Measurements from ENCODE around the gene FRYL.
A peak's percentile ranks its signal among the peaks of the same experiment; 100 is the strongest.

FRYL gene

DNA sequence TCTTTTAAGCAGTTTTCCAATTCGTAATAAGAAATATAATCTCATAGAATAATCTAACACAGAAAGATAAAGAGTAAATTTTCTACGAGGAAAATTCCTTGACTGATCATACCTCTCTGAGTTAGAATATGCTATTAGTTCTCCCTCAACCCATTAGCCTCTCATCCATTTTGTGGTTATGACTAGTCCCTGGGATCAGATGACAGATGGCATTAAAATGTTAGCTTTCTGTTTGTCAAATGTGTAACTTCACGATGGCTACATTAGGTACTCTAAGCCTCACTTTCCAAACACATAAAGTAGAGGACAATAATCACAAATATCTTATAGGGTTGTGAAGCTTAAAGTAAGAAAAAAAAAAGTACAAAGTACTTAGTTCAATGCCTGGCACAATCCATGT is 177.9 kb downstream of the FRYL start:
- WGBS (ENCODE audit: extremely low coverage, insufficient coverage, insufficient read length), result no CpG with 5 or more reads among the region's 3 CpGs
- H3K79me1 ChIP-seq (ENCODE audit: low read length), result no peaks in the 10 kb centered on the region
- no peak overlapping the region for H2AK5ac ChIP-seq (ENCODE audit: low read length)

DNA sequence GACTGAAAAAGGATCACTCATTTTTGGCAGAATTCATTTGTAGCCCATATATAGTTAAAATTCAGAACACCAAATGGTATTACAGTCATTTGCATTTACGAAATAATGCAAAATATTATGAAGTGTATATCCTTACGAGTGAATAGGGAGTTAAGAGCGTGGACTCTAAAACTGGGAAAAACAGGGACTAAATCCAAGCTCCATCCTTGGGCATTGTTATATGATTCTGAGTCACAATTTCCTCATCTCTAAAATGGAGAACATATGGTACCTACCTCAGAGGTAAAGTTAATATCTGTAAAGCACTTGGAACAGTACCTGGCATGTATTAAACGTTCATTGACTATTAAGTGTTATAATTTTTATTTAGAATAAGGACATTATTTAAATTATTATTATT is 183.7 kb downstream of the FRYL start:
- Histone ChIP-seq H3K9me3 (ENCODE audit: insufficient read depth, low read depth, low read length) (no peaks in the 10 kb centered on the region), H4K12ac (ENCODE audit: low read depth, low read length) (no peak overlapping the region), H2BK120ac (ENCODE audit: insufficient read depth, low read length, poor library complexity) (no peak overlapping the region), H3K4me1 (ENCODE audit: control insufficient read depth in 1 of 2, insufficient read depth in 2 of 2, low read length in 2 of 2) (no peaks in the 10 kb centered on the region), H2AFZ (ENCODE audit: insufficient read depth, low read length, poor library complexity) (no peak overlapping the region), H3K18ac (ENCODE audit: low read length) (no peak overlapping the region), H3K4me2 (ENCODE audit: low read length) (no peak overlapping the region), H4K8ac (ENCODE audit: low read depth, low read length) (no peak overlapping the region), H3K9ac (ENCODE audit: low read length) (no peak overlapping the region), H3K4ac (ENCODE audit: low read depth, low read length) (no peak overlapping the region), H4K91ac (ENCODE audit: low read depth, low read length) (no peak overlapping the region), H2BK5ac (ENCODE audit: low read depth, low read length, poor library complexity) (no peak overlapping the region), H3K79me1 (ENCODE audit: low read length) (no peaks in the 10 kb centered on the region), H3K14ac (ENCODE audit: low read length) (no peak overlapping the region), H3K27me3 (ENCODE audit: insufficient read depth, low read length) (no peaks in the 10 kb centered on the region), H2BK12ac (ENCODE audit: low read length) (no peak overlapping the region), H3K23ac (ENCODE audit: low read length) (no peak overlapping the region), H3K79me2 (ENCODE audit: control insufficient read depth, insufficient read depth, low read length, poor library complexity) (no peaks in the 10 kb centered on the region), H3K36me3 (ENCODE audit: control insufficient read depth in 1 of 2, insufficient read depth in 2 of 2, low read length in 2 of 2) (peaks cover 0 to 2% of the 10 kb centered on the region in 2 experiments), H3K4me3 (ENCODE audit: low read depth, low read length) (no peak overlapping the region), H3K27ac (ENCODE audit: low read depth, low read length) (no peak overlapping the region), H2AK5ac (ENCODE audit: low read length) (no peak overlapping the region)
- no peak for DNase-seq
- WGBS (ENCODE audit: extremely low coverage, insufficient coverage, insufficient read length), result no CpG with 5 or more reads among the region's 4 CpGs

More for the DNA sequence above, 177.9 kb downstream of the FRYL start:
- no peak overlapping the region for H2AFZ ChIP-seq (ENCODE audit: insufficient read depth, low read length, poor library complexity)
- no peak overlapping the region for H3K27ac ChIP-seq (ENCODE audit: low read depth, low read length)
- H3K36me3 ChIP-seq (ENCODE audit: control insufficient read depth in 1 of 2, insufficient read depth in 2 of 2, low read length in 2 of 2), result peaks cover 0 to 2% of the 10 kb centered on the region in 2 experiments
- H3K14ac ChIP-seq (ENCODE audit: low read length), result no peak overlapping the region
- no peak overlapping the region for H2BK5ac ChIP-seq (ENCODE audit: low read depth, low read length, poor library complexity)
- H4K91ac ChIP-seq (ENCODE audit: low read depth, low read length), result no peak overlapping the region
- H3K9me3 ChIP-seq (ENCODE audit: insufficient read depth, low read depth, low read length), result no peaks in the 10 kb centered on the region
- H3K4me1 ChIP-seq (ENCODE audit: control insufficient read depth in 1 of 2, insufficient read depth in 2 of 2, low read length in 2 of 2), result no peaks in the 10 kb centered on the region
- H3K4me3 ChIP-seq (ENCODE audit: low read depth, low read length), result no peak overlapping the region
- peak in 1 of 2 donors; percentile 62 for DNase-seq
- H3K4ac ChIP-seq (ENCODE audit: low read depth, low read length), result no peak overlapping the region
- H3K23ac ChIP-seq (ENCODE audit: low read length), result no peak overlapping the region
- H4K12ac ChIP-seq (ENCODE audit: low read depth, low read length), result no peak overlapping the region
- H3K79me2 ChIP-seq (ENCODE audit: control insufficient read depth, insufficient read depth, low read length, poor library complexity), result no peaks in the 10 kb centered on the region
- no peak overlapping the region for H3K9ac ChIP-seq (ENCODE audit: low read length)
- H2BK120ac ChIP-seq (ENCODE audit: insufficient read depth, low read length, poor library complexity), result no peak overlapping the region
- no peak overlapping the region for H3K4me2 ChIP-seq (ENCODE audit: low read length)
- no peak overlapping the region for H3K18ac ChIP-seq (ENCODE audit: low read length)
- H3K27me3 ChIP-seq (ENCODE audit: insufficient read depth, low read length), result no peaks in the 10 kb centered on the region
- H4K8ac ChIP-seq (ENCODE audit: low read depth, low read length), result no peak overlapping the region
- H2BK12ac ChIP-seq (ENCODE audit: low read length), result no peak overlapping the region

DNA sequence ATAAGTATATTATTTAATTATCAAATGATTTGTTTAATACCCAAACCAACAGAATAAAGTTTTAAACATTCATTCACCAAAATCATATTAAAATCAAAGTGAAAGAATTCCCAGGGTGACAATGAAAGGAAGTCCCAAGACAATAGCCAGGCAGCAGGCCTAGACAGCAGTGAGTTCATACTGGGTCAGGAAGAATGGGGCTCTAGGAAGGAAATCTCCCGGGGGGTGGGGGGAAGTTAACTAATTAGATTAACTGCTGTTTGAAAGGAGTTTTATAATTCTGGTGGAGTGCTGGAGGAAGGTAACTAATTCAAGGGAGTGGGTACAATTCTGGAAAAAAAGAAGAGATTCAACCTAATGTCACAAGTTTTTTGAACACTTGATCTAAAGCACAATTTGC is 185.9 kb downstream of the FRYL start:
- Histone ChIP-seq H3K4me2 (ENCODE audit: low read length) (no peak overlapping the region), H3K4ac (ENCODE audit: low read depth, low read length) (no peak overlapping the region), H3K14ac (ENCODE audit: low read length) (no peak overlapping the region), H2BK120ac (ENCODE audit: insufficient read depth, low read length, poor library complexity) (no peak overlapping the region), H3K23ac (ENCODE audit: low read length) (no peak overlapping the region), H3K79me2 (ENCODE audit: control insufficient read depth, insufficient read depth, low read length, poor library complexity) (no peaks in the 10 kb centered on the region), H4K91ac (ENCODE audit: low read depth, low read length) (no peak overlapping the region), H3K79me1 (ENCODE audit: low read length) (no peaks in the 10 kb centered on the region), H2BK12ac (ENCODE audit: low read length) (no peak overlapping the region), H2BK5ac (ENCODE audit: low read depth, low read length, poor library complexity) (no peak overlapping the region), H4K8ac (ENCODE audit: low read depth, low read length) (no peak overlapping the region), H3K18ac (ENCODE audit: low read length) (no peak overlapping the region), H3K36me3 (ENCODE audit: control insufficient read depth in 1 of 2, insufficient read depth in 2 of 2, low read length in 2 of 2) (peaks cover 2 to 3% of the 10 kb centered on the region in 2 experiments), H3K27ac (ENCODE audit: low read depth, low read length) (no peak overlapping the region), H3K4me3 (ENCODE audit: low read depth, low read length) (no peak overlapping the region), H3K27me3 (ENCODE audit: insufficient read depth, low read length) (no peaks in the 10 kb centered on the region), H3K9ac (ENCODE audit: low read length) (no peak overlapping the region), H4K12ac (ENCODE audit: low read depth, low read length) (no peak overlapping the region), H2AFZ (ENCODE audit: insufficient read depth, low read length, poor library complexity) (no peak overlapping the region), H3K4me1 (ENCODE audit: control insufficient read depth in 1 of 2, insufficient read depth in 2 of 2, low read length in 2 of 2) (no peaks in the 10 kb centered on the region), H2AK5ac (ENCODE audit: low read length) (no peak overlapping the region), H3K9me3 (ENCODE audit: insufficient read depth, low read depth, low read length) (no peaks in the 10 kb centered on the region)
- WGBS (ENCODE audit: extremely low coverage, insufficient coverage, insufficient read length), result no CpG with 5 or more reads among the region's 1 CpG
- no peak for DNase-seq

- no peak for DNase-seq
- no peak overlapping the region for H4K91ac ChIP-seq (ENCODE audit: low read depth, low read length)
- peaks cover 4 to 7% of the 10 kb centered on the region in 2 experiments for H3K36me3 ChIP-seq (ENCODE audit: control insufficient read depth in 1 of 2, insufficient read depth in 2 of 2, low read length in 2 of 2)
- no CpG with 5 or more reads among the region's 1 CpG for WGBS (ENCODE audit: extremely low coverage, insufficient coverage, insufficient read length)
- no peak overlapping the region for H3K4me3 ChIP-seq (ENCODE audit: low read depth, low read length)
- H4K8ac ChIP-seq (ENCODE audit: low read depth, low read length), result no peak overlapping the region
- no peaks in the 10 kb centered on the region for H3K27me3 ChIP-seq (ENCODE audit: insufficient read depth, low read length)
- no peak overlapping the region for H3K27ac ChIP-seq (ENCODE audit: low read depth, low read length)
- no peak overlapping the region for H3K9ac ChIP-seq (ENCODE audit: low read length)
- H3K4me2 ChIP-seq (ENCODE audit: low read length), result no peak overlapping the region
- no peak overlapping the region for H2AK5ac ChIP-seq (ENCODE audit: low read length)
- H3K79me1 ChIP-seq (ENCODE audit: low read length), result no peaks in the 10 kb centered on the region
- no peaks in the 10 kb centered on the region for H3K79me2 ChIP-seq (ENCODE audit: control insufficient read depth, insufficient read depth, low read length, poor library complexity)
- H3K9me3 ChIP-seq (ENCODE audit: insufficient read depth, low read depth, low read length), result no peaks in the 10 kb centered on the region
- no peak overlapping the region for H4K12ac ChIP-seq (ENCODE audit: low read depth, low read length)
- no peak overlapping the region for H2BK12ac ChIP-seq (ENCODE audit: low read length)
- no peak overlapping the region for H3K18ac ChIP-seq (ENCODE audit: low read length)
- no peak overlapping the region for H2BK120ac ChIP-seq (ENCODE audit: insufficient read depth, low read length, poor library complexity)
- no peak overlapping the region for H3K23ac ChIP-seq (ENCODE audit: low read length)
- H3K14ac ChIP-seq (ENCODE audit: low read length), result no peak overlapping the region
- H3K4ac ChIP-seq (ENCODE audit: low read depth, low read length), result no peak overlapping the region
- no peak overlapping the region for H2AFZ ChIP-seq (ENCODE audit: insufficient read depth, low read length, poor library complexity)
- no peaks in the 10 kb centered on the region for H3K4me1 ChIP-seq (ENCODE audit: control insufficient read depth in 1 of 2, insufficient read depth in 2 of 2, low read length in 2 of 2)
- no peak overlapping the region for H2BK5ac ChIP-seq (ENCODE audit: low read depth, low read length, poor library complexity)
Observed at GRCh38 chr4:48591372-48591771, 188.7 kb downstream of the FRYL start.

All from trophoblast cell (in vitro differentiated cells and primary cell).